Fibroblast of skin of right biceps (primary cell): ENCODE measurements around the gene IGSF22.
A peak's percentile ranks its signal among the peaks of the same experiment; 100 is the strongest.
"Not testable (repeated sequence)": the region's sequence is repeated elsewhere in the genome, so short reads cannot be mapped to it uniquely, and the experiment has no call there.

Source experiments
- DNase-seq: peaks from one replicate; pipeline ENCODE4 v3.0.0-alpha.2; 2013

IGSF22 gene

DNA sequence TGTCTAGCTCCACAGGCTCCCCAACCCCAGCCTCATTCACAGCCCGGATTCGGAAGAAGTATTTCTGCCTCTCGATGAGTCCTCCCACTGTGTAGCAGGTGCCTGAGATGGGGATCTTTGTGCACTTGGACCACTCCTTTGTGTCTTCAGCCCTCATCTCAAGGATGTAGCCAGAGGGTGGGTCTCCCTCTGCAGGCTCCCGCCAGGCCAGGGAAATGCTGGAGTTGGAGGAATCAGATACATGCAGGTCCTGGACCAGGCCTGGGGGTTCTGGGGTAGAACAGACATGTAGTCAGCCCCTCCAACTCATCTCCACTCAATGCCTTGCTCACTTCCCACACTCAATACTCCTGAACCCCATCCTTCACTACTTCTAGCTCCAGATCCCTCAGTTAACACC is 16.6 kb downstream of the IGSF22 start:
- DNase-seq = no peak

DNA sequence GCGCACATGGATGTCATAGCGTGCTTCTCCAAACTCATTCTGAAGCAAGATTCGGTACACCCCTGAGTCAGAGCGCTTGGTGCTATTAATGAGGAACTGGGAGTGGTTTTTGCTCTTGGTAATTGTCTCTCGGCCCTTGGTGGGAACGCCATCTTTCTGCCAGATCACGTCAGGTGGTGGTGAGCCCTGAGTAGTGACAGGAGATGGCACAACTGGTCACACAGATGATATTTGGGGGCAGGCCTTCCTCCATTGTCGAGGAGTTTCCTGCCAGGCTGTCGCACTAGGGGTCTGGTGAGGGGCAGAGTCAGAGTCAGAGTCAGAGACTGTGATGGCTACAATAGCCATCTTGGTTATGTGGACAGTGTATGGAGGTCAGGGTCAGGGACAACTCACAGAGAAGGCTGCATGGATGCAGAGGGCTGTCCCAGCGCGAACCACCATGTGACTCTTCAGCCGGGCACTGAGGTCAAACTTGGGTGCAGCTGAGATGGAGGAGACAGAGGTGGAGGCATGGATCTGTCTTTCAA is 18.1 kb downstream of the IGSF22 start:
- no peak for DNase-seq

DNA sequence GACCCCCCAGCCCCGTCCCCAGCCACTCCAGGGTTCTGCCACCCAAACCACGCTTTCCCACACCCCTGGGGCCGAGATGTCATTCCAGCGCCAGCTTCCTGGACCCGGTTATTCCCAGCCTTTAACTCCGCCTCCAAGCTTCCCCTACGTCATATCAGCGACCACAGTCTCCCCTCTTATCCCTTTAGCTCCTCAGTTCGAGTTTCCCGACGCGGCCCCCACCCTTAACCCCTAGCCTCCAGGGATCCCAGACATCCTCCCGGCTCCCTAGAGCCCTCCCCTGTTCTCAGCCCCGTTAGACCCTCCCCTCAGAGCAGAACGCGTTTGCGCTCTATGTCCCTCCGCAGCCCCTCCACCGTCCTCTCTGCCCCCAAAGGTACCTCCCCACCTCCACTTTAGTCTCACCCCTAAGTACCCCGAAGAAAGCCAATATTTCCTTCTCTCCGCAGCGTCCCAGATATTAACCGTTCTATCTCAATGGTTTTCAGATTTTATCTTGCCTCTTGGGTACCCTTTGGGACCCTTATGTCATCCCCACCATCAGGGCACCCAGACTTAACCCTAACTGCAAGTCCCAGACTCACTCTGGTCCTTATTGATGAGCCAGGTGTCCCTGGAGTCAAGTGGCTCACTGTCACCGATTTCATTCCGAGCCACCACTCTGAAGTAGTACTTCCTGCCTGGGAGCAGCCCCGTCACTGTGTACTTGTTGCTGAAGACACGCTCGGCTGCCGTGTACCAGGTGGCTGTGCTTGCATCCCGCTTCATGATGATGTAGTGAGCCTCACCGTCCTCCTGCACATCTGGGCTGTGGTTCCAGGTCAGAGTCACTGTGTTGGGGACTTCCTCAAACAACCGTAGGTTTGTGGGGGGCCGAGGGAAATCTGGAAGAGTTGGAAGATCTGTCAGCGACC is 19.4 kb downstream of the IGSF22 start:
- DNase-seq = peak; percentile 63

DNA sequence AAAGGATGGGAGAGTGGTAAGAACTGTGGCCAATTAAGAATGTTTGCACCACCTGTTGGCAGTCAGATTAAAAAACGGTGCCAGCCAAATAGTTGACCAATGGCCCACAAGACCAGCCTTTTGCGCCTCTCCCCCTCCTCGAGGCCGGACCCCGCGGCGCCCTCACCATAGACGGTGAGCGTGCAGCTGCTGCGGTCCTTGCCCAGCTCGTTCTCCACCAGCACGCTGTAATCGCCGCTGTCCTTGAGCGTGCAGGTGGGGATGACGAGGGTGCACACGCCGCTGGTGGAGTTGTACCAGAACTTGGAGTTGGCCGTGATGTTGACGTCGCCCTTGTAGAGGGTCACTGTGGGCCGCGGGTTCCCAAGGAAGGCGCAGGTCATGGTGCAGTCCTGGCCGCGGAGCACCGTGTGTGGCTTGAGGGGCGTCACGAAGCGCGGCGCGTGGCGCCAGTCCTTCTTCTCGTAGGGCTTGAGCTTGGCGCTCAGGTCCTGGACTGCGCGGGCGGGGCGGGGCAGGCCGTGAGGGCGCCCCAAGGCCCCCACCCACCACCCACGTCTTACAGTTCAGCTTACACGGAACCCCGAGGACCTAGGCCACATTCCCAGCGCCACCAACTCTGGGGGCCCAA is 20.2 kb downstream of the IGSF22 start:
- DNase-seq = no peak

DNA sequence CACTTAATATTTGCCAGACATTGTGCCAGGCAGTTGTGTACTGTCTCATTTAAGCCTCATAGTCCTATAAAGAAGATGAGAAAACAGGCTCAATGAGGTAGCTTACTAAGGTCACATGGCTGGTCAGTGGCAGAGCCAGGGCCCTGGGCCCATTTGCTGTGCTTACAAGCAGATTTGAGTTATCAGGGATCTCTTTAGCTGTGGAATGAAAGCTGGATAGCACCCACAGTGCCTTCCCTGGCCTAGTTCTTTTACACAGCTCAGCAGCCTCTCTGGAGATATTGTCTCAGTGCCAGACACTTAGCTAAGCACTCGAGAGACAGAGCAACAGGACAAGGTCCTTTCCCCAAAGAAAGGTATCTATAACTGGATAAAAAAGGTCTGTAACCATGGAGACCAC is 21.3 kb downstream of the IGSF22 start:
- no peak for DNase-seq

DNA sequence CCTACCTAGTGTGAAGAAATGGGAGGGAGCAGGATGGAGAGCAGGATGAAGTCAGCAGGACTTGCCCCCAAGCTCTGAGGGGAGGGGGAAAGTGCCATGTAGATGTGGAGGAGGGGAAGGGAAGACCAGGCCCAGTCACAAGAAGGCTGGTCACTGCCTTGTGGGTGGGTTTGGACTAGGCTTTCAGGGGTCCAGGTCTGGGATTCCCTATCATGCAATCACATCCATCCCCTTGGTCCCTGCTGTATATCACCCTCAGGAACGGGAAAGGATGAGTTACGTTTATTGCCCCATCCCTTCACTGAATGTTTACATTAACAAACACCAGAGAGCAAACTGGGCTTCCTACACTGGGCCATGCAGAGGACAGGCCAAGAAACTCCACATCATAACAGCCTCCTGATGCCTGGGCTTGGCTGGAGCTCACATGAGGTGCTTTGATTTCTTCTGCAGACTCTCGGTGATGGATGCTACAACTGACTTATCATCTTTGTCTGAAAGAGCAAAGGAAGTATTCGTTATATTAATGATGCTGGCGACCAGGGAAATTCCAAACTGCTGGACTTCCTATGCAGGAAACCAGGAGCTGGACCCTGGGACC is 21.8 kb downstream of the IGSF22 start:
- no peak for DNase-seq

DNA sequence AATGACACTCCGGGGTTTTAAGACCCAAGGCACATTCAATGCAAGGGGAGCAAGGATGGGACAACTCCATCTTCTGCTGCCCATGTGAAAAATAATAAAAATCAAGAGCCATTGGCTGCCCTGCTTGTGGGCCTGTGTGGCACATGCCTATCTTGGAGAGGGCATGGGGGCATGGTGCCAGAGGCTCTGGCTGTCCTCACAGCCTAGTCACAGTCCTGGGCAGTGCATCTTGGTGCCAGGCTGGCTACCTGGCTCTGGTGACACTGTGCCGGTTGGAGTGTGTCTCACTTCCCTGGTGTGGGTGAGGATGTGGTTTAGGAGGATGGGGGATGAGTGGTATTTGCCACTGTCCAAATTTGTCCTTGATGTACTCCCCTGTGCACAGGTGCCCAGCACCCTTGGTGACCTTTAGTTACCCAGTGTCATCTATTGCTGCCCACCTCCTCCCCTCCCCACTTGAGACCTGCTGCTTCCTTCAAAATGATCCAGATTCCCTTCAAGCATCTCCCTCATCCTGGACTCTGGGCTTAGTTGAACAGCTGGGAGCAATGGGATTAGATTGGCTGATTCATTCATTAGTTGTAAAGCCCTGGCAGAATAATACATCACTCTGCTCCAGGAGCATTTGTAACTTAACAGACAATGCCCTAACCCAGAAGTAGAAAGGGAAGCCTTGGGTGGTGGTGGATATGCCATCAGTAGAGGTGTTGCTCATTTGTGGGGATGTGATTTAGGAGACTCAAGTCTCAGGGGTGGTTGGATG is 22.8 kb downstream of the IGSF22 start:
- DNase-seq = no peak

DNA sequence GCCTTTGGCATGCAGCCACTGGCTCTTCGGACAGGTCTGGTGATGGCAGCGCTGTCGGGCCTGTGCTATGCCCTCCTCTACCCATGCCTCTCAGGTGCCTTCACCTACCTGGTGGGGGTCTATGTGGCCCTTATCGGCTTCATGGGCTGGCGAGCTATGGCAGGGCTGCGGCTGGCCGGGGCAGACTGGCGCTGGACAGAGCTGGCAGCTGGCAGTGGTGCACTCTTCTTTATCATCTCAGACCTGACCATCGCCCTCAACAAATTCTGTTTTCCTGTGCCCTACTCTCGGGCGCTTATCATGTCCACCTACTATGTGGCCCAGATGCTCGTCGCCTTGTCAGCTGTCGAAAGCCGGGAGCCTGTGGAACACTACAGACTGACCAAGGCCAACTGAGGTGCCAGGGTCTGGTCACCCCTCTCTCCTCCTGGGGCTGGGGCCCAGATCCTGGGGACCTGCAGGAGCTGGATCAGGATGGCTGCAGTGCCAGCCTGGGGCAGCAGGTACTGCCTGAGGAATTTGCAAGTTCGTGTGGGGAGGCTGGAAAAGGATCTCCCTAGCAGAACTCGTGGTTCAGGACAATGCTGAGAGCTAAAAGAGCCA is 24.3 kb downstream of the IGSF22 start:
- DNase-seq = no peak

DNA sequence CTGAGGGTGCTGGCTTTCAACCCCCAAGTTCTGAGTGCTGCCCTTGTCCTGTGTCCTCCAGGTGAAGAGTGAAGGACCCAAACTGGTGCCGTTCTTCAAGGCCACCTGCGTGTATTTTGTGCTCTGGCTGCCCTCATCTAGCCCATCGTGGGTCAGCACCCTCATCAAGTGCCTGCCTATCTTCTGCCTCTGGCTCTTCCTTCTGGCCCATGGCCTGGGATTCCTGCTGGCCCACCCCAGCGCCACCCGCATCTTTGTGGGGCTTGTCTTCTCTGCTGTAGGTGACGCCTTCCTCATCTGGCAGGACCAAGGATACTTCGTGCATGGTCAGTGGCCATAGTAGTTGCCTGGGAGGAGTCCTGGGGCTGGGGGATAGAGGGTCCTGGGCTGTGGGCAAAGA is 25.1 kb downstream of the IGSF22 start:
- no peak for DNase-seq

DNA sequence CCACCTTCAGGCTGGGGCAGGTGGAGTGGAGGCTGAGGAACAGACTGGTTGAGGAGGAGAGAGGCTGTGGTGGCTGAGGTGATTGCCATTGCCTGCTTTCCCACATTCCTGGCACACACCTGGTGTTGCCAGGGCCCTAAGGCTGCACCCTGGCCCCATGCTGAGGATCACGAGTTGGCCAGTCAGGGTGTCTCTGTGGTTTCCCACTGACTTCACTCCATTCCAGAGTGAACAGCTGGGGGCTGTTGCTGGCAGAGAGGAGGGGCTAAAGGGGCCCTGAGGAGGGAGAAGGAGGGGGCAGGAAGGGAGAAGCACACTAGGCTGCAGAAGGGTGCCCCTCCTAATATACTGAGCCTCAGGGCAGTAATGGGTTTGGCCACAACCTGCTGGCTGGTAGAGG is 25.6 kb downstream of the IGSF22 start:
- no peak for DNase-seq

DNA sequence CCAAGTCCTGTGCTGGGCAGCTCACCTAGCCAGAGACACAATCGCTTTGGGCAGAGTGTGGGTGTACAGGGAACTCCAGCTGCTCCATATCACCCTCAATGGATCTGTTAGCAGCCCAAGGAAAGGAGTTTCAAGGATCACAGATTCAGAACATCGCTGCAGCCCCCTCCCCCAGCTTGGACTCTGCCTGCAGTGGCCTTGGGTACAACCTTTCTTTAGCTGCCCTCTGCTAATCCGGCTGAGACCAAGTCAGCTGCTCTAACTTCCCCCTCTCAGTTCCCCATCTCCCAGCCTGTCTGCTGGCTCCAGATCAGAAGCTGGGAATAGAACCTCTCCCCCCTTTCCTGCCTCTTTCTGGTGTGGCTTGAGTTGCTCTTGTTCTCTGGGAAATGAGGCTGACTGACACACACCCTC is 26.1 kb downstream of the IGSF22 start:
- DNase-seq = no peak

DNA sequence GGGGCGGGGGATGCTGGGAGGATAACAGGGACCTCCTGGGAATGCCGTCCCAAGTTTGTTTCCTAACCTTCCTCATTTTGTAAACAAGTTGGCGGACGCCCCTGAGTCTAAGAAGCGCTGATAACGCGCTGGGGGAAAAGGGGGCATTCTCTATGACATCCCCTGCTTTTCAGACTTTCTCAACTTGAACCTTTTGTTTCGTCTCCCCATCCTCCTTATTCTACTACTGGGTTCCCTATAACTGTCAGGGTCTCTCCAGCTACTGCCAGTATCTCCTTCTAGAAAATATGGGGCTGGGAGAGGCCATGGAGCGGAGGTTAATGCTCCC is 26.8 kb downstream of the IGSF22 start:
- DNase-seq = no peak

DNA sequence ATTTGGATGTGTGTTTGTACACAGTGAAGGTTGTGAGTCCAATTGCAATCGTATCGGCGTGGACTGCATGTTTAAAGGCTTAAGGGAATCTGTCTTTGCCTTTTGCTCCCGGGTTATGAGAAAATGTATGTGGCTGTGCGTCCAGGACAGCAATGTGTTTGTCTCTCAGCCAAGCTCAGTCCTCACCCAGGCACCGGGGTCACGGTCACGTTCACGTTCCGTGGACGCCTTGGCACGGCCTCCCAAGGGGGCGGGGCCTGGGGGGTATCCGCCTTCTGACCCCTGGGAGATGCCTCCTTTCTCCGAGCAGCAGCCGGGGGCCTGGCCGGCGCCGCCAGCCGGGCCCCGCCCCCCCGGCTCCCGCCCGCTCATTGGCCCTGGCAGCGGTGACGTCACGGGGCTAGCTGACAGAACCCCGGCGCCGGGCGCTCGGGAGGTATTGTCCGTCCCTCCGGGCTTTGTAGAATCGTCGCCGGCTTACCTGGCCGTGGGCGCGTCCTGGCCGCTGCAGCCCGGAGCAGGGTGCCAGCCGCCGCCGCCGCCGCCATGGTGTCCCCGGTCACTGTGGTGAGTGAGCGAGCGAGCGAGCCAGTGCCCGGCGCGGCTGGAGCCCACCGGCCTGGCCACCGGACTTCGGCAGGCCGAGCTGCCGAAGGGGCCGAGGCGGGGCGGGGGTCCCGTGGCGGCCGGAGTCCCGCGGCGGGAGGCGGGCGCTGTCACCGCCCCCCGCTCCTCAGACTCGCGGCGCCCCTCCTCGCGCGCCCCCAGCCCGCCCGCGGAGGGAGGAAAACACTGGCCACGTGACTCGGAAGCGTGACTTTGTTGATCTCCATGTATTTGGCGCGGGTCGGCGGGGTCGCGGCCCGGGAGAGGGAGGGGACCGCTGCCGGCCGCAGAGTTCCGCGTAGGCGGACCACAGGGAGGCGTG is 27.4 kb downstream of the IGSF22 start, which contains the start of gene TMEM86A:
TSS of gene TMEM86A (plus strand) at position 439 of the 928 bp plus-strand sequence. CDS start at position 547, 108 bp downstream.
- peak; percentile 83 for DNase-seq

DNA sequence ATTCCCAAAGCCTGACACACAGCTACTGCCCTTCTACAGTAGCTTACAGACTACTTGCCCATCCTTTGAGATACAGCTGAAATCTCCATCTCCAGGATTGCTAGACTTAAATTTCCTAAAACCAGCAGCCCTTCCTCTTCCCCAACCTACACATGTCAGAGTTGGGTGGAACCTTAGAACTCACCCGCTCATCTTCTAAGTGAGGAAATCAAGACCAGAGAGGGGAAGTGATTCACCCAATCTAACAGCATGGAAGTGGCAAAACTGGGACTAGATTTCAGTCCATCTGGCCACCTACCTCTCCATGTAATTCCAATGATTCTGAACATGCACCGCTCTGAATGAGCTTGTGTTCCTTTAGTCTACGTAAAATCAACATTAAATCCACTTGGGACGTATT is 28.4 kb downstream of the IGSF22 start:
- DNase-seq = no peak

DNA sequence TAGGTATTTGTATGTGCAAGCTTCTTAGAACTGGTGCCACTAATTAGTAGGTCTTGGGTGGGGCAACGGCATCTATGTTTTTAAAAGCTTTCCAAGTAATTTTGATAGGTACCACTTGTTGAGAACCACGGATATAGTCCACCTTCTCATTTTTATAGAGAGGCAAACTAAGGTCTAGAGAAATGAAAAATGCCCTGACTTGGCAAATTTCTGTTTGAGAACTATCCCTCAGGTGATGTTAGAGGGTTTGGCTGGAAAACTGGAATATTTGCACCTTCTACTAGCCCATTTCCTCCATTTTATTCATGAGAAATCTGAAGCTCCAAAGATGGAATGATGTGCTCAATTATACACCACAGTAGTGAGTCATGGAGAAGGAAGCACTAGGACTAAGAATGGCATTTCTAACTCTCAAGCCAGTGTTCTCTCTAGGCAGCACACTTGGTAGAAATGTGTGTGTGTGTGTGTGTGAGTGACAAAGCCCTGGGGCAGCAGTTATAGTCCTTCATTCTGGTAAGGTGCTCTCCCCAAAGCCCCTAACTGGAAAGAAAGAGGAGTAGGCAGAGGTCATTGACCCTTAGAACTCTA is 29.3 kb downstream of the IGSF22 start:
- peak; percentile 61 for DNase-seq

DNA sequence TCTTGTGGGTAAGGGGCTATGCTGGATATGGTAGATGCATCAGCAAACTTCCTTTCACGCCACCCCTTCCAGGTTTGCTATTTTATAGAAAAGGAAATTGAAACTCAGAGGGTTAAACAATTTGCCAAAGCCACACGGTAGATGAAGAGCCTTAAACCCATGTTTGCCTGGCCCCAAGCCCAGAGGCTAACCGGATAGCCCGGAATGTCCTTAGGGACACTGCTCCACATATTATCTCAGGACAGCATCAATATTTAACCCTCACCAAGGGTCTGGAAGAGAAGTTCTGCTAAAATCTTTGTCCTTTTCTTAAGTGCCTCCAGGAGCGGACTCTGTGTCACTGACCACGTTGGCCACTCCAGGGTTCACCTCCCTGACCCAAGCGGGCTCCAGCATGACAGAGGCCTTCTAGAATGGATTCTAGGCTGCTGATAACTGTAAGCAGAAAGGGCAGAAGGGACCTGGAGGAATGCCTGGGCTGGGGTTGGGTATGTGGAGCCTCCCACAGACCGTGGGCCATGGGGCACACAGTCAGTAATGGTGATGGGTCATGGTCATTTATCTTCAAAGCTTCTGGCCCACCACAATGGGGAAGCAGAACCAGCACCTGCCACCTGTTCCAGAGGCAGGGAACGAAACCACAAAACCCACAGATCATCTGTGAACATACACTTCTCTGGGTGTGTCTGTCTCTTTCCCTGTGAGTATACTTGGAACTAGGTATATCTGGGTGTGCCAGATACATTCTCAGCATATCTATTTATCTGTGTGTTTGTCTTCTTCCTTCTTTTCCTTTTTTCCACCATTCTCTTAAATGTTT is 32.8 kb downstream of the IGSF22 start:
- DNase-seq = no peak

DNA sequence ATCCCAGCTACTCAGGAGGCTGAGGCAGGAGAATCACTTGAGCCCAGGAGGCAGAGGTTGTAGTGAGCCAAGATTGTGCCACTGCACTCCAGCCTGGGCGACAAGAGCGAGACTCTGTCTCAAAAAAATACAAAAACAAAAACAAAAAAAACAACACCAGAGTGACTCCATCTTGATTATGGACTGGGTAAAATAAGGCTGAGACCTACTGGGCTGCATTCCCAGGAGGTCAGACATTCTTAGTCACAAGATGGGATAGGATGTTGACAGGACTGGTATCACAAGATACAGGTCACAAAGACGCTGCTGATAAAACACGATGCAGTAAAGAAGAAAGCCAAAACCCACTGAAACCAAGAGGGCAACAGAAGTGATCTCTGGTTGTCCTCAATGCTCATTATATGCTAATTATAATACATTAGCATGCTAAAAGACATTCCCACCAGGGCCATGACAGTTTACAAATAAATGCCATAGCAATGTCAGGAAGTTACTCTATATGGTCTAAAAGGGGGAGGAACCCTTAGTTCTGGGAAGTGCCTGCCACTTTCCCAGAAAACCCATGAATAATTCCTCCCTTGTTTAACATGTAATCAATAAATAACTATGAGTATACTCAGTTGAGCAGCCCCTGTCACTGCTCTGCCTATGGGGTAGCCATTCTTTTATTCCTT is 34.4 kb downstream of the IGSF22 start:
- not testable (repeated sequence) for DNase-seq

DNA sequence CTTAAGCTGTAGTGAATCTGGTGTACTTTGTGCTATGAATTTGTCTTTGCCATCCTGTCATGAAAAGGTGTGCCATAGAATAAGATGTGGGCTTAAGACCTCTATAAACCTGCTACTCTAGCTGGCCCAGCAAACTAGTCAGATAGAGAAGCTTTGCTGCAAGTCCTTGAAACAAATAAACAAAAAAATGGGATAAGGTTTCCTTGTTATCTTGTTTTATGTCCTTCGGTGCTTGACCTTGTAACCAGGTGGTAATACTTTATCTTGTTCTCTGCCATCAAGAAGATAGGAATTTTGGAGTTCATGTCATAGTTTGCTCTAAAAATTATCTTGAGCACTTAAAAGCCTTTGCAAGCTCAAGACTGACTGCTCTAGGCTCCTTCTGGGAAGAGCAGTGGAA is 41.7 kb downstream of the IGSF22 start:
- no peak for DNase-seq

DNA sequence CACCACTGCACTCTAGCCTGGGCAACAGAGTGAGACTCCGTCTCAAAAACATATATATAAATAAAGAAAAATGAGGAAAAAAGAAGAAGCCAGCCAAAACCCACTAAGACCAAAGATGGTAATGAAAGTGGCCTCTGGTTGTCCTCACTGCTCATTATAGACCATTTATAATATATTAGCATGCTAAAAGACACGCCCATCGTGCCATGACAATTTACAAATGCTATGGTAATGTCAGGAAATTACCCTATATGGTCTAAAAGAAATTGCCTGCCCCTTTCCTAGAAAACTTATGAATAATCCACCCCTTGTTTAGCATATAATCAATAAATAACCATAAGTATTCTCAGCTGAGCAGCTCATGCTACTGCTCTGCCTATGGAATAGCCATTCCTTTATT is 43.5 kb downstream of the IGSF22 start:
- DNase-seq = no peak
